Measurements from ENCODE around the gene ABCC12.

DNA sequence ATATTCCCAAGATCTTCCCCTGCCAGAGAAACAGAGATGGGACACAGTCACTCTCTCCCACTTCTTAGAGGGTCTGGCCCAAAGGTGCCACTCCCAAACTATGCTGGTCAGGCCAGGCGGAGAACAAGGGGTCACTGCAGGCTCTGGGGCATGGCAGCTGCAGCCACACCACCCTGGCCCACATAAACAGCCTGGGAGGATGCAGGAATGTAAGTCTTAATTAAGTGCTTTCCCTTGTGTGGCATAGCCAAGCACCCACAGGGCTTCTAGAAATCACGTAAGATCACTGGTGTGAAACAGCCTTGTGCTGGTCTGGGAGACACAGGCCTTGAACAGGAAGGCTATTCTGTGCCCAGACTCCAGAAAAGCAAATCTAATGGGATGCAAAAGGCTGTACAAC is 31.5 kb downstream of the ABCC12 start:
- TF ChIP-seq, protein P1, sequence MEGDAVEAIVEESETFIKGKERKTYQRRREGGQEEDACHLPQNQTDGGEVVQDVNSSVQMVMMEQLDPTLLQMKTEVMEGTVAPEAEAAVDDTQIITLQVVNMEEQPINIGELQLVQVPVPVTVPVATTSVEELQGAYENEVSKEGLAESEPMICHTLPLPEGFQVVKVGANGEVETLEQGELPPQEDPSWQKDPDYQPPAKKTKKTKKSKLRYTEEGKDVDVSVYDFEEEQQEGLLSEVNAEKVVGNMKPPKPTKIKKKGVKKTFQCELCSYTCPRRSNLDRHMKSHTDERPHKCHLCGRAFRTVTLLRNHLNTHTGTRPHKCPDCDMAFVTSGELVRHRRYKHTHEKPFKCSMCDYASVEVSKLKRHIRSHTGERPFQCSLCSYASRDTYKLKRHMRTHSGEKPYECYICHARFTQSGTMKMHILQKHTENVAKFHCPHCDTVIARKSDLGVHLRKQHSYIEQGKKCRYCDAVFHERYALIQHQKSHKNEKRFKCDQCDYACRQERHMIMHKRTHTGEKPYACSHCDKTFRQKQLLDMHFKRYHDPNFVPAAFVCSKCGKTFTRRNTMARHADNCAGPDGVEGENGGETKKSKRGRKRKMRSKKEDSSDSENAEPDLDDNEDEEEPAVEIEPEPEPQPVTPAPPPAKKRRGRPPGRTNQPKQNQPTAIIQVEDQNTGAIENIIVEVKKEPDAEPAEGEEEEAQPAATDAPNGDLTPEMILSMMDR (IDR thresholded peaks at IDR 0.05; ENCODE audit: low read depth, low read length, missing input control) = no peak
- no peak for TF ChIP-seq JUND (IDR thresholded peaks at IDR 0.05)
- TF ChIP-seq, protein P2, sequence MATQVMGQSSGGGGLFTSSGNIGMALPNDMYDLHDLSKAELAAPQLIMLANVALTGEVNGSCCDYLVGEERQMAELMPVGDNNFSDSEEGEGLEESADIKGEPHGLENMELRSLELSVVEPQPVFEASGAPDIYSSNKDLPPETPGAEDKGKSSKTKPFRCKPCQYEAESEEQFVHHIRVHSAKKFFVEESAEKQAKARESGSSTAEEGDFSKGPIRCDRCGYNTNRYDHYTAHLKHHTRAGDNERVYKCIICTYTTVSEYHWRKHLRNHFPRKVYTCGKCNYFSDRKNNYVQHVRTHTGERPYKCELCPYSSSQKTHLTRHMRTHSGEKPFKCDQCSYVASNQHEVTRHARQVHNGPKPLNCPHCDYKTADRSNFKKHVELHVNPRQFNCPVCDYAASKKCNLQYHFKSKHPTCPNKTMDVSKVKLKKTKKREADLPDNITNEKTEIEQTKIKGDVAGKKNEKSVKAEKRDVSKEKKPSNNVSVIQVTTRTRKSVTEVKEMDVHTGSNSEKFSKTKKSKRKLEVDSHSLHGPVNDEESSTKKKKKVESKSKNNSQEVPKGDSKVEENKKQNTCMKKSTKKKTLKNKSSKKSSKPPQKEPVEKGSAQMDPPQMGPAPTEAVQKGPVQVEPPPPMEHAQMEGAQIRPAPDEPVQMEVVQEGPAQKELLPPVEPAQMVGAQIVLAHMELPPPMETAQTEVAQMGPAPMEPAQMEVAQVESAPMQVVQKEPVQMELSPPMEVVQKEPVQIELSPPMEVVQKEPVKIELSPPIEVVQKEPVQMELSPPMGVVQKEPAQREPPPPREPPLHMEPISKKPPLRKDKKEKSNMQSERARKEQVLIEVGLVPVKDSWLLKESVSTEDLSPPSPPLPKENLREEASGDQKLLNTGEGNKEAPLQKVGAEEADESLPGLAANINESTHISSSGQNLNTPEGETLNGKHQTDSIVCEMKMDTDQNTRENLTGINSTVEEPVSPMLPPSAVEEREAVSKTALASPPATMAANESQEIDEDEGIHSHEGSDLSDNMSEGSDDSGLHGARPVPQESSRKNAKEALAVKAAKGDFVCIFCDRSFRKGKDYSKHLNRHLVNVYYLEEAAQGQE (IDR thresholded peaks at IDR 0.05) = no peak
